SK-N-SH treated with all-trans-retinoic acid at 6 μM for 48 hours (cell line): ENCODE results near the gene DDIAS.

Experiments used
- CREB5 ChIP-seq: fragments of 250-450 bp; sonication (Bioruptor Pico); IDR thresholded peaks from 2 replicates; pipeline ENCODE4 v1.5.1; 2020; ENCODE audit warnings: low read depth, mild to moderate bottlenecking, moderate library complexity
- ESRRG ChIP-seq: fragments of 250-450 bp; sonication (Bioruptor Pico); IDR thresholded peaks from 2 replicates; pipeline ENCODE4 v1.6.1; 2021; ENCODE audit warnings: mild to moderate bottlenecking
- ISL1 ChIP-seq: fragments of 250-450 bp; sonication (Bioruptor Pico); IDR thresholded peaks from 2 replicates; pipeline ENCODE4 v2.1.2; 2022; ENCODE audit warnings: mild to moderate bottlenecking, moderate library complexity
- OSR1 ChIP-seq: fragments of 250-450 bp; sonication (Bioruptor Pico); IDR thresholded peaks from 2 replicates; pipeline ENCODE4 v1.8.0; 2022; ENCODE audit warnings: moderate library complexity, mild to moderate bottlenecking, inconsistent platforms
- PATZ1 ChIP-seq: fragments of 250-450 bp; sonication (Bioruptor Pico); IDR thresholded peaks from 2 replicates; pipeline ENCODE4 v1.8.0; 2020; ENCODE audit warnings: mild to moderate bottlenecking, moderate library complexity, borderline replicate concordance
- POU6F1 ChIP-seq: fragments of 250-450 bp; sonication (Bioruptor Pico); IDR thresholded peaks from 2 replicates; pipeline ENCODE4 v1.8.0; 2021; ENCODE audit warnings: low read depth, mild to moderate bottlenecking, moderate library complexity, borderline replicate concordance
- PPARA ChIP-seq: fragments of 250-450 bp; sonication (Bioruptor Pico); IDR thresholded peaks from 2 replicates; pipeline ENCODE4 v1.5.0; 2020; ENCODE audit warnings: mild to moderate bottlenecking, borderline replicate concordance
- SNAI2 ChIP-seq: fragments of 250-450 bp; sonication (Bioruptor Pico); IDR thresholded peaks from 2 replicates; pipeline ENCODE4 v1.5.0; 2020; ENCODE audit warnings: mild to moderate bottlenecking, moderate library complexity
- TOX ChIP-seq: fragments of 250-450 bp; sonication (Bioruptor Pico); IDR thresholded peaks from 2 replicates; pipeline ENCODE4 v1.8.0; 2021; ENCODE audit warnings: mild to moderate bottlenecking, moderate library complexity, borderline replicate concordance
- ZFP30 ChIP-seq: fragments of 450-650 bp; formaldehyde crosslinking; IDR thresholded peaks from 2 replicates; pipeline ENCODE4 v1.5.0; 2022; ENCODE audit warnings: mild to moderate bottlenecking, moderate library complexity
- ZNF8 ChIP-seq: fragments of 450-650 bp; formaldehyde crosslinking; IDR thresholded peaks from 2 replicates; pipeline ENCODE4 v1.5.0; 2020; ENCODE audit warnings: mild to moderate bottlenecking, moderate library complexity

GRCh38 chr11:82981852-82982251, 80.3 kb downstream of the DDIAS start:
- TF ChIP-seq PATZ1 (CRISPR knock-in tag), result no peak
- no peak for TF ChIP-seq POU6F1 (CRISPR knock-in tag)
- TF ChIP-seq ESRRG (CRISPR knock-in tag), result no peak
- TF ChIP-seq OSR1 (CRISPR knock-in tag), result no peak
- TF ChIP-seq CREB5, result no peak
- TF ChIP-seq TOX (CRISPR knock-in tag), result no peak
- no peak for TF ChIP-seq ZFP30 (CRISPR knock-in tag)
- no peak for TF ChIP-seq ISL1 (CRISPR knock-in tag)
- no peak for TF ChIP-seq ZNF8 (CRISPR knock-in tag)
- TF ChIP-seq PPARA (CRISPR knock-in tag), result no peak
- TF ChIP-seq SNAI2 (CRISPR knock-in tag), result no peak
